ACHN (cell line): ENCODE results near the gene KRTAP1-3.
A peak's percentile ranks its signal among the peaks of the same experiment; 100 is the strongest.
"Not testable (repeated sequence)": the region's sequence is repeated elsewhere in the genome, so short reads cannot be mapped to it uniquely, and the experiment has no call there.

ENCODE experiments used
- DNase-seq: peaks from one replicate; pipeline ENCODE4 v3.0.0-alpha.2; 2015
- in situ Hi-C: cut with HindIII; loops from 2 replicates; pipeline ENCODE4 v1.10.0; 2017; ENCODE audit warnings: low sequenced_read_pairs, low pct_ligation_motif_present, low pct_unique_long_range_greater_than_20kb

KRTAP1-3 gene

GRCh38 chr17:41034346-41034935, at the start of gene KRTAP1-3:
TSS of gene KRTAP1-3 (minus strand) at chr17:41034874. CDS start at chr17:41034821, 53 bp downstream.
- in situ Hi-C loops, DNase-seq: not testable (repeated sequence)

- in situ Hi-C loops, DNase-seq: not testable (repeated sequence)
These were observed 49.6 kb upstream of the KRTAP1-3 start, which contains the start of gene KRTAP4-7 for GRCh38 chr17:41084100-41084856. TSS of gene KRTAP4-7 (plus strand) at chr17:41084150. CDS start at chr17:41084207, 57 bp downstream.

GRCh38 chr17:41083427-41083826, 48.8 kb upstream of the KRTAP1-3 start:
- DNase-seq: peak; percentile 32
- in situ Hi-C loops: not testable (repeated sequence)

GRCh38 chr17:41082626-41083025, 48.0 kb upstream of the KRTAP1-3 start:
- in situ Hi-C loops: no loop called here
- no peak for DNase-seq

GRCh38 chr17:41076788-41077187, 42.1 kb upstream of the KRTAP1-3 start:
- in situ Hi-C loops: no loop called here
- DNase-seq: no peak

GRCh38 chr17:41073676-41074075, 39.0 kb upstream of the KRTAP1-3 start:
- in situ Hi-C loops: no loop called here
- DNase-seq: no peak

GRCh38 chr17:41071606-41072360, 37.1 kb upstream of the KRTAP1-3 start:
- no peak for DNase-seq
- in situ Hi-C loops: no loop called here

GRCh38 chr17:41069031-41069430, 34.4 kb upstream of the KRTAP1-3 start:
- in situ Hi-C loops: no loop called here
- DNase-seq: no peak

- in situ Hi-C loops: no loop called here
- no peak for DNase-seq
These were observed 32.6 kb upstream of the KRTAP1-3 start for GRCh38 chr17:41067281-41067680.

- DNase-seq: peak; percentile 82
- in situ Hi-C loops: no loop called here
These were observed 31.4 kb upstream of the KRTAP1-3 start, which contains the start of gene KRTAP2-4 for GRCh38 chr17:41065829-41066624. TSS of gene KRTAP2-4 (minus strand) at chr17:41065879. CDS start at chr17:41065845, 34 bp downstream.

GRCh38 chr17:41065016-41065689, 30.5 kb upstream of the KRTAP1-3 start:
- DNase-seq, in situ Hi-C loops: not testable (repeated sequence)

- in situ Hi-C loops: no loop called here
- no peak for DNase-seq
These were observed 29.6 kb upstream of the KRTAP1-3 start for GRCh38 chr17:41064301-41064700.

- DNase-seq: no peak
- in situ Hi-C loops: no loop called here
These were observed 28.8 kb upstream of the KRTAP1-3 start for GRCh38 chr17:41063449-41063848.

GRCh38 chr17:41061964-41062363, 27.3 kb upstream of the KRTAP1-3 start:
- in situ Hi-C loops: no loop called here
- peak; percentile 92 for DNase-seq

GRCh38 chr17:41060052-41060604, 25.5 kb upstream of the KRTAP1-3 start, which contains the start of gene KRTAP2-3:
TSS of gene KRTAP2-3 (minus strand) at chr17:41060114. CDS start at chr17:41060050, 64 bp downstream.
- in situ Hi-C loops: no loop called here
- peak; percentile 98 for DNase-seq

- DNase-seq: peak; percentile 53
- in situ Hi-C loops: not testable (repeated sequence)
These were observed 24.8 kb upstream of the KRTAP1-3 start for GRCh38 chr17:41059276-41060051.

- in situ Hi-C loops: no loop called here
- DNase-seq: no peak
These were observed 24.1 kb upstream of the KRTAP1-3 start for GRCh38 chr17:41058741-41059140.
